HCT116 (cell line): ENCODE results near the gene DNMT3L. TPM values are rescaled to one million over a fixed set of nuclear protein-coding genes. Genes with fewer than 3 reads are reported as not detected.
"Not testable (repeated sequence)": the region's sequence is repeated elsewhere in the genome, so short reads cannot be mapped to it uniquely, and the experiment has no call there.

Experiments
- ATAC-seq: fragments of 200-7000 bp; cut with Tn5 transposase; 2 replicates; pipeline ENCODE4 v1.9.1; 2020; ENCODE audit warnings: mild to moderate bottlenecking, moderate library complexity
- BruUV-seq: library from RNA; stranded (reverse); fragments of 400-500 nt; replicated peaks from 2 replicates; lab custom pipeline; 2021; lab: Mats Ljungman, UMichigan
- CTCF ChIA-PET: fragments of 300-600 bp; sonication (Branson Sonifier 250); formaldehyde crosslinking; loops from one replicate; lab custom pipeline; 2021; ENCODE audit warnings: antibody characterized with exemption; lab: Charles Lee
- POLR2A ChIA-PET: fragments of 300-600, 350-600 bp; sonication (Branson Sonifier 250); formaldehyde crosslinking; loops from one replicate; lab custom pipeline; 2021; ENCODE audit warnings: antibody characterized with exemption; lab: Charles Lee
- RAD21 ChIA-PET, 2 experiments: fragments of 300-600 bp; sonication (Branson Sonifier 250); formaldehyde crosslinking; loops; one replicate each; lab custom pipeline; 2023; ENCODE audit warnings: low total read pairs in 2 of 2; ENCODE audit not compliant: uncharacterized antibody in 2 of 2, unreplicated experiment in 2 of 2, low non-redundant PET in 1 of 2; lab: Charles Lee
- DNase-seq: peaks from one replicate; pipeline ENCODE4 v3.0.0-alpha.2; 2010; ENCODE audit warnings: low read depth, low spot score
- H2AFZ ChIP-seq: fragments of 200-600 bp; shearing (Covaris generic), sonication (generic); 2 replicates; pipeline ENCODE4 v1.6.1; 2017; ENCODE audit warnings: low read depth, mixed run types, mixed read lengths, antibody characterized with exemption, low read length; ENCODE audit not compliant: poor library complexity, severe bottlenecking
- H3K27ac ChIP-seq: 2 replicates; pipeline ENCODE4 v1.5.1; 2012; ENCODE audit warnings: low read depth, low read length
- H3K27me3 ChIP-seq: fragments of 200-600 bp; sonication (generic); 2 replicates; pipeline ENCODE4 v1.6.1; 2016; ENCODE audit warnings: mixed run types, low read length, mixed read lengths; ENCODE audit not compliant: insufficient read depth
- H3K36me3 ChIP-seq, 2 experiments: fragments of 200-500 bp in 1 of 2; fragments of 200-600 bp in 1 of 2; sonication (Bioruptor generic) in 1 of 2; sonication (generic) in 1 of 2; 2 replicates each; pipeline versions ENCODE4 v1.5.1 to v1.6.1; 2014 to 2016; ENCODE audit warnings: low read length in 2 of 2, inconsistent platforms in 1 of 2, mixed read lengths in 1 of 2, mixed run types in 1 of 2; ENCODE audit not compliant: insufficient read depth in 2 of 2, control insufficient read depth in 1 of 2
- H3K4me1 ChIP-seq, 2 experiments: fragments of 200-600 bp in 1 of 2; sonication (generic) in 1 of 2; 2 replicates each; pipeline versions ENCODE4 v1.5.1 to v1.6.1; 2012 to 2017; ENCODE audit warnings: low read length in 2 of 2, inconsistent platforms in 1 of 2, mild to moderate bottlenecking in 1 of 2, mixed read lengths in 1 of 2, mixed run types in 1 of 2, moderate library complexity in 1 of 2; ENCODE audit not compliant: insufficient read depth in 2 of 2, control insufficient read depth in 1 of 2
- H3K4me2 ChIP-seq: fragments of 200-600 bp; sonication (generic); 2 replicates; pipeline ENCODE4 v1.6.1; 2017; ENCODE audit warnings: mixed run types, low read length, mixed read lengths
- H3K4me3 ChIP-seq, 2 experiments: fragments of 200-600 bp in 1 of 2; sonication (generic) in 1 of 2; replicated peaks in 1 of 2; 2 replicates each; pipeline ENCODE4 v1.5.1; 2011 to 2016; ENCODE audit warnings: low read length in 2 of 2, control low read depth in 1 of 2, low read depth in 1 of 2, mild to moderate bottlenecking in 1 of 2, mixed read lengths in 1 of 2, mixed run types in 1 of 2
- H3K79me2 ChIP-seq: fragments of 200-600 bp; sonication (generic); 2 replicates; pipeline ENCODE4 v1.6.1; 2017; ENCODE audit warnings: mild to moderate bottlenecking, mixed run types, low read length, moderate library complexity, mixed read lengths; ENCODE audit not compliant: insufficient read depth
- H3K9ac ChIP-seq: fragments of 200-600 bp; sonication (generic); 2 replicates; pipeline ENCODE4 v1.6.1; 2016; ENCODE audit warnings: low read length, mixed read lengths
- H3K9me2 ChIP-seq: fragments of 200-600 bp; sonication (generic), shearing (Covaris generic); 2 replicates; pipeline ENCODE4 v1.6.1; 2017; ENCODE audit warnings: mixed run types, mild to moderate bottlenecking, moderate library complexity; ENCODE audit not compliant: insufficient read depth
- H3K9me3 ChIP-seq, 2 experiments: fragments of 200-500 bp in 1 of 2; fragments of 200-600 bp in 1 of 2; sonication (Bioruptor generic) in 1 of 2; sonication (generic) in 1 of 2; 2 replicates each; pipeline ENCODE4 v1.6.1; 2014 to 2017; ENCODE audit warnings: low read length in 2 of 2, mixed read lengths in 2 of 2, inconsistent platforms in 1 of 2, low read depth in 1 of 2, mild to moderate bottlenecking in 1 of 2, mixed run types in 1 of 2, moderate library complexity in 1 of 2; ENCODE audit not compliant: control insufficient read depth in 1 of 2, insufficient read depth in 1 of 2
- H4K20me1 ChIP-seq: fragments of 200-600 bp; sonication (generic), shearing (Covaris generic); 2 replicates; pipeline ENCODE4 v1.6.1; 2017; ENCODE audit warnings: mixed run types, mild to moderate bottlenecking, moderate library complexity; ENCODE audit not compliant: insufficient read depth
- ATF3 ChIP-seq: IDR thresholded peaks from 2 replicates; pipeline ENCODE4 v1.6.1; 2012
- CBX3 ChIP-seq: IDR thresholded peaks from 2 replicates; pipeline ENCODE4 v1.6.1; 2012; ENCODE audit warnings: low read depth
- ELF1 ChIP-seq: IDR thresholded peaks from 2 replicates; pipeline ENCODE4 v1.6.1; 2012; ENCODE audit warnings: low read depth, borderline replicate concordance
- FOSL1 ChIP-seq: IDR thresholded peaks from 2 replicates; pipeline ENCODE4 v1.6.1; 2012; ENCODE audit warnings: low read depth
- REST ChIP-seq: IDR thresholded peaks from 2 replicates; pipeline ENCODE4 v1.6.1; 2012; ENCODE audit warnings: low read depth
- SIN3A ChIP-seq: IDR thresholded peaks from 2 replicates; pipeline ENCODE4 v1.6.1; 2012; ENCODE audit warnings: low read depth
- SP1 ChIP-seq: IDR thresholded peaks from 2 replicates; pipeline ENCODE4 v1.6.1; 2012; ENCODE audit warnings: low read depth
- SRF ChIP-seq: IDR thresholded peaks from 2 replicates; pipeline ENCODE4 v1.6.1; 2012; ENCODE audit warnings: low read depth
- TCF7L2 ChIP-seq: IDR thresholded peaks from 2 replicates; pipeline ENCODE4 v1.7.0; 2011; ENCODE audit warnings: borderline replicate concordance, inconsistent platforms; ENCODE audit not compliant: insufficient read depth, insufficient read length; ENCODE audit errors: extremely low read depth
- ZFX ChIP-seq: fragments of 450-650 bp; IDR thresholded peaks from 2 replicates; pipeline ENCODE4 v1.6.1; 2017
- intact Hi-C: fragments of 100-400 bp; cut with micrococcal nuclease; formaldehyde crosslinking; loops from 2 replicates; pipeline ENCODE4 v1.10.0; 2022
- total RNA-seq: library from RNA; stranded (reverse); gene quantifications from one replicate; pipeline ENCODE4 v1.2.1, GENCODE V29; 2021; ENCODE audit not compliant: unreplicated experiment
- TF ChIP-seq, protein P1 (sequence below): IDR thresholded peaks from 2 replicates; pipeline ENCODE4 v1.6.1; 2012
- TF ChIP-seq, protein P2 (sequence below), 3 experiments: fragments of 200-600 bp in 1 of 3; sonication (generic) in 1 of 3; IDR thresholded peaks in 2 of 3; conservative IDR thresholded peaks in 1 of 3; 2 replicates each; pipeline ENCODE4 v1.5.1; 2012 to 2017; ENCODE audit warnings: low read depth in 2 of 3, low read length in 2 of 3, antibody characterized with exemption in 1 of 3, borderline replicate concordance in 1 of 3, control low read depth in 1 of 3, mild to moderate bottlenecking in 1 of 3, mixed read lengths in 1 of 3, mixed run types in 1 of 3, moderate library complexity in 1 of 3; ENCODE audit not compliant: insufficient read depth in 1 of 3

Gene DNMT3L
- total RNA-seq, 1 experiment from 2014 or later = not detected

- TF ChIP-seq TCF7L2 (no peak), SIN3A (no peak), SRF (no peak), ATF3 (no peak), REST (no peak), ZFX (no peak), FOSL1 (no peak), ELF1 (no peak), CBX3 (no peak), SP1 (no peak)
- TF ChIP-seq, protein P1, sequence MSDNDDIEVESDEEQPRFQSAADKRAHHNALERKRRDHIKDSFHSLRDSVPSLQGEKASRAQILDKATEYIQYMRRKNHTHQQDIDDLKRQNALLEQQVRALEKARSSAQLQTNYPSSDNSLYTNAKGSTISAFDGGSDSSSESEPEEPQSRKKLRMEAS = no peak
- TF ChIP-seq, protein P2, sequence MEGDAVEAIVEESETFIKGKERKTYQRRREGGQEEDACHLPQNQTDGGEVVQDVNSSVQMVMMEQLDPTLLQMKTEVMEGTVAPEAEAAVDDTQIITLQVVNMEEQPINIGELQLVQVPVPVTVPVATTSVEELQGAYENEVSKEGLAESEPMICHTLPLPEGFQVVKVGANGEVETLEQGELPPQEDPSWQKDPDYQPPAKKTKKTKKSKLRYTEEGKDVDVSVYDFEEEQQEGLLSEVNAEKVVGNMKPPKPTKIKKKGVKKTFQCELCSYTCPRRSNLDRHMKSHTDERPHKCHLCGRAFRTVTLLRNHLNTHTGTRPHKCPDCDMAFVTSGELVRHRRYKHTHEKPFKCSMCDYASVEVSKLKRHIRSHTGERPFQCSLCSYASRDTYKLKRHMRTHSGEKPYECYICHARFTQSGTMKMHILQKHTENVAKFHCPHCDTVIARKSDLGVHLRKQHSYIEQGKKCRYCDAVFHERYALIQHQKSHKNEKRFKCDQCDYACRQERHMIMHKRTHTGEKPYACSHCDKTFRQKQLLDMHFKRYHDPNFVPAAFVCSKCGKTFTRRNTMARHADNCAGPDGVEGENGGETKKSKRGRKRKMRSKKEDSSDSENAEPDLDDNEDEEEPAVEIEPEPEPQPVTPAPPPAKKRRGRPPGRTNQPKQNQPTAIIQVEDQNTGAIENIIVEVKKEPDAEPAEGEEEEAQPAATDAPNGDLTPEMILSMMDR (IDR thresholded peaks at IDR 0.05 in 2 of 3, conservative IDR thresholded peaks at IDR 0.05 in 1 of 3; ENCODE audit: borderline replicate concordance in 1 of 3, insufficient read depth in 1 of 3, low read depth in 2 of 3, low read length in 2 of 3) = no peak
- POLR2A ChIA-PET = no interaction called here
- Histone ChIP-seq H3K4me2 (no peak overlapping the region), H4K20me1 (no peaks in the 10 kb centered on the region), H3K79me2 (no peaks in the 10 kb centered on the region), H3K4me3 (no peak overlapping the region), H3K9me2 (no peaks in the 10 kb centered on the region), H3K36me3 (no peaks in the 10 kb centered on the region), H3K27ac (no peak overlapping the region), H3K9ac (no peak overlapping the region), H3K27me3 (no peaks in the 10 kb centered on the region), H3K9me3 (no peaks in the 10 kb centered on the region), H2AFZ (no peak overlapping the region), H3K4me1 (no peaks in the 10 kb centered on the region)
- CTCF ChIA-PET = no interaction called here
- BruUV-seq = no TSS peak
- ATAC-seq = no peak
- intact Hi-C loops = no loop called here
- no peak for DNase-seq
- RAD21 ChIA-PET = no interaction called here
Measured at GRCh38 chr21:44283948-44284347, 22.3 kb upstream of the DNMT3L start.

- H3K4me3 ChIP-seq, POLR2A ChIA-PET, H4K20me1 ChIP-seq, ATAC-seq, H3K9ac ChIP-seq, CTCF ChIA-PET, RAD21 ChIA-PET, BruUV-seq, H3K36me3 ChIP-seq, H3K9me3 ChIP-seq, H3K4me1 ChIP-seq, H3K27ac ChIP-seq, H3K27me3 ChIP-seq, H3K79me2 ChIP-seq, H3K9me2 ChIP-seq, intact Hi-C loops, DNase-seq, H2AFZ ChIP-seq, H3K4me2 ChIP-seq: not testable (repeated sequence)
Measured at GRCh38 chr21:44283211-44283785, 21.6 kb upstream of the DNMT3L start.
